Cerebellar nuclear complex (tissue), 1 donor: ENCODE measurements around the gene ULBP2.
"Not testable (repeated sequence)": the region's sequence is repeated elsewhere in the genome, so short reads cannot be mapped to it uniquely, and the experiment has no call there.

Experiments used
- DNase-seq, 2 experiments: peaks; one replicate each; lab custom pipeline; 2025; lab: John Stamatoyannopoulos, UW

Gene ULBP2

GRCh38 chr6:149925974-149926777, 15.6 kb upstream of the ULBP2 start:
- DNase-seq = peak in 1 of 2 experiments; percentile 10

- DNase-seq = not testable (repeated sequence)
Measured at GRCh38 chr6:149927025-149927424, 14.8 kb upstream of the ULBP2 start.

GRCh38 chr6:149929422-149929821, 12.4 kb upstream of the ULBP2 start:
- no peak for DNase-seq

GRCh38 chr6:149931501-149931900, 10.3 kb upstream of the ULBP2 start:
- DNase-seq = no peak

- no peak for DNase-seq
Measured at GRCh38 chr6:149933036-149933435, 8.8 kb upstream of the ULBP2 start.

GRCh38 chr6:149933461-149933860, 8.4 kb upstream of the ULBP2 start:
- DNase-seq = no peak

- peak in 1 of 2 experiments; percentile 19 for DNase-seq
Measured at GRCh38 chr6:149934249-149935156, 7.3 kb upstream of the ULBP2 start.

GRCh38 chr6:149935246-149935645, 6.6 kb upstream of the ULBP2 start:
- DNase-seq = no peak

GRCh38 chr6:149935668-149936067, 6.1 kb upstream of the ULBP2 start:
- DNase-seq = no peak

GRCh38 chr6:149936743-149937142, 5.1 kb upstream of the ULBP2 start:
- DNase-seq = no peak

- not testable (repeated sequence) for DNase-seq
Measured at GRCh38 chr6:149938013-149938570, 3.7 kb upstream of the ULBP2 start.

GRCh38 chr6:149938571-149939355, 3.1 kb upstream of the ULBP2 start:
- no peak for DNase-seq

GRCh38 chr6:149939356-149939648, 2.5 kb upstream of the ULBP2 start:
- no peak for DNase-seq

GRCh38 chr6:149939909-149940671, 1.7 kb upstream of the ULBP2 start:
- DNase-seq = no peak

- DNase-seq = no peak
Measured at GRCh38 chr6:149940672-149940982, 1.2 kb upstream of the ULBP2 start.

- DNase-seq = no peak
Measured at GRCh38 chr6:149942461-149942829, 631 bp downstream of the ULBP2 start.

- DNase-seq = not testable (repeated sequence)
Measured at GRCh38 chr6:149943321-149943720, 1.5 kb downstream of the ULBP2 start.

GRCh38 chr6:149945276-149945675, 3.5 kb downstream of the ULBP2 start:
- not testable (repeated sequence) for DNase-seq

GRCh38 chr6:149946631-149947030, 4.8 kb downstream of the ULBP2 start:
- not testable (repeated sequence) for DNase-seq

- DNase-seq = not testable (repeated sequence)
Measured at GRCh38 chr6:149947533-149947932, 5.7 kb downstream of the ULBP2 start.

GRCh38 chr6:149948011-149948410, 6.2 kb downstream of the ULBP2 start:
- no peak for DNase-seq
